Lower leg skin (tissue), 4 donors: ENCODE data around the gene GPR78. TPM values are rescaled to one million over a fixed set of nuclear protein-coding genes. Genes with fewer than 3 reads are reported as not detected.
A peak's percentile ranks its signal among the peaks of the same experiment; 100 is the strongest.

Experiments used
- DNase-seq, 2 donors: peaks; one replicate each; pipeline ENCODE4 v3.0.0-alpha.2; 2019; ENCODE audit warnings: low spot score in 2 of 2
- H3K4me3 ChIP-seq: fragments of 200-600 bp; sonication (generic); 2 replicates; pipeline ENCODE4 v1.5.1; 2017; ENCODE audit warnings: mild to moderate bottlenecking, low read depth; ENCODE audit not compliant: poor library complexity, severe bottlenecking
- POLR2A ChIP-seq, 2 donors: fragments of 450-650 bp; IDR thresholded peaks; one replicate each; pipeline ENCODE4 v1.6.1; 2016 to 2017; ENCODE audit warnings: antibody characterized with exemption in 2 of 2, mild to moderate bottlenecking in 1 of 2, moderate library complexity in 1 of 2
- WGBS, 2 donors: methylation state at CpG; one replicate each; pipeline ENCODE4 v1.1.5; 2018; 5-methylcytosine and 5-hydroxymethylcytosine counted together
- intact Hi-C: fragments of 100-400 bp; cut with DNase I; formaldehyde crosslinking; loops from one replicate; pipeline ENCODE4 v1.15.0; 2023; ENCODE audit warnings: low total_unique reads
- total RNA-seq, 4 donors: library from RNA; depleted of rRNA; stranded (reverse); fragments of >200 nt; gene quantifications; one replicate each; pipeline ENCODE4 v1.1.0, GENCODE V29; 2016
- TF ChIP-seq, protein P1 (sequence below), 3 donors: fragments of 450-650 bp; IDR thresholded peaks; one replicate each; pipeline ENCODE4 v1.5.1; 2016; ENCODE audit warnings: antibody characterized with exemption in 3 of 3, mild to moderate bottlenecking in 3 of 3, moderate library complexity in 2 of 3

Gene GPR78
- total RNA-seq, 4 donors from 2014 or later, result not detected

DNA sequence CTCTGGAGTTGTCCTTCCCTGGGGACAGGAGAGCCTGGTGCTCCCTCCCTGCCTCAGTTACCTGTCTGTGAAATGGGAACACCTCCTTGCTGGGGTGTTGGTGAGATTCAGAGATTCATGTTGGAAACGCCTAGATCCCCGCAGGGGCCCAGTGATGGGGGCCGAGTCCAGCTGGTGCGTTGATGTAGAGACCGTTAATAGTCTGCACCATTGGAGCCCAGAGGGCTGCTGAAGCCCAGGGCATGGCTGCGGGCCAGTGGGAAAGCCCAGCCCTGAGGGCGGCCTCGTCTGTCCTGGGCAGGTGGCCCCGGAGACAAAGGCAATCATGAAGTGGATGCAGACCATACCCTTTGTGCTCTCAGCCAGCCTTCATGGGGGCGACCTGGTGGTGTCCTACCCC is 26.8 kb downstream of the GPR78 start:
- intact Hi-C loops, result no loop called here
- 56 to 65% methylated on average over 8 to 9 of the region's 10 CpGs for WGBS, 2 donors

DNA sequence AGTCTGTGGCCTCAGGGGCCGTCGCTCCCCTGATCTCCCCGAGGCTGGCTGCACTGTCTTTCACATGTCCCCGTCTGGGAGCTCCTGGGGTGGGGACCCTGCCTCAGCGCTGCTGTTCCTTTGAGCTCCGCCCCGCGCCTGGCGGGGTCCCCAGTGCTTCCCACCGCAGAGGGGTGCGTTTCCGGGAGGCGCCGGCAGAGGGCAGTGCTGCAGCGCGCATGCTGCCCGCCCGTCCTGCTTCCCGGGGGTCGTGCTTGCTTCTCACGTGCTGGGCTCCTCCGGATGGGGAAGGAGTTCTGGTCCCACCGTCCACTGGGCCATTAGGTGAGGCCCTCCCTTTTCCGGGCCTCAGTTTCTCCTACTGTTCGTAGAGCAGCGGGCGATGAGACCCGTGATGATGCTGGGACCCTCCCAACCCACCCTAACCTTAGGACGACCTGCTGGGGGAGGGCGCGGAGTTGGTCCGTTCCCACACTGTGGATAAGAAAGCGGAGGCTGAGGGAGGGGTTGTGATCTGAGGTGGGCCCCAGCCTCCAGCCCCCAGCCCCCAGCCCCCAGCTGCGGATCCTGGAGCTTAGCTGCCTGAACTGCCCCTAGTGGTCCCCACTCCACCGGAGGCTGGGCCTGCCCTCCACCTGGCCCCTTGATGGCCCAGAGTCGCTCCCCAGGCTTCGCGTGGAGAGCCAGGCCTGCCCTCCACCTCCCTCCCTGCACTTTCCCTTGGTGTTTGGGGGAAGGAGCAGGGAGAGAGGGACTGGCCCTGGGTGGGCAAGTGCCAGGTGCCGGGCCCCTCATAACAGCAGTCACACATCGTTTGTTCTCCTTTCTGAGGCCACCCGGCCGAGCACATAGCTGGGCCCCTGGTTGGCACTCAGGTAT is 27.6 kb downstream of the GPR78 start:
- intact Hi-C loops, result no loop called here
- WGBS, 2 donors, result 17 to 31% methylated on average over 28 to 33 of the region's 42 CpGs
- H3K4me3 ChIP-seq, result no peak overlapping the region
- no peak for DNase-seq
- TF ChIP-seq POLR2A (IDR thresholded peaks at IDR 0.05), result no peak
- TF ChIP-seq, protein P1, sequence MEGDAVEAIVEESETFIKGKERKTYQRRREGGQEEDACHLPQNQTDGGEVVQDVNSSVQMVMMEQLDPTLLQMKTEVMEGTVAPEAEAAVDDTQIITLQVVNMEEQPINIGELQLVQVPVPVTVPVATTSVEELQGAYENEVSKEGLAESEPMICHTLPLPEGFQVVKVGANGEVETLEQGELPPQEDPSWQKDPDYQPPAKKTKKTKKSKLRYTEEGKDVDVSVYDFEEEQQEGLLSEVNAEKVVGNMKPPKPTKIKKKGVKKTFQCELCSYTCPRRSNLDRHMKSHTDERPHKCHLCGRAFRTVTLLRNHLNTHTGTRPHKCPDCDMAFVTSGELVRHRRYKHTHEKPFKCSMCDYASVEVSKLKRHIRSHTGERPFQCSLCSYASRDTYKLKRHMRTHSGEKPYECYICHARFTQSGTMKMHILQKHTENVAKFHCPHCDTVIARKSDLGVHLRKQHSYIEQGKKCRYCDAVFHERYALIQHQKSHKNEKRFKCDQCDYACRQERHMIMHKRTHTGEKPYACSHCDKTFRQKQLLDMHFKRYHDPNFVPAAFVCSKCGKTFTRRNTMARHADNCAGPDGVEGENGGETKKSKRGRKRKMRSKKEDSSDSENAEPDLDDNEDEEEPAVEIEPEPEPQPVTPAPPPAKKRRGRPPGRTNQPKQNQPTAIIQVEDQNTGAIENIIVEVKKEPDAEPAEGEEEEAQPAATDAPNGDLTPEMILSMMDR (IDR thresholded peaks at IDR 0.05), result peak in 1 of 3 donors; percentile 16

More for the DNA sequence above, 26.8 kb downstream of the GPR78 start:
- H3K4me3 ChIP-seq, result no peak overlapping the region
- no peak for TF ChIP-seq POLR2A (IDR thresholded peaks at IDR 0.05)
- TF ChIP-seq, protein P1 (IDR thresholded peaks at IDR 0.05), result no peak
- no peak for DNase-seq

DNA sequence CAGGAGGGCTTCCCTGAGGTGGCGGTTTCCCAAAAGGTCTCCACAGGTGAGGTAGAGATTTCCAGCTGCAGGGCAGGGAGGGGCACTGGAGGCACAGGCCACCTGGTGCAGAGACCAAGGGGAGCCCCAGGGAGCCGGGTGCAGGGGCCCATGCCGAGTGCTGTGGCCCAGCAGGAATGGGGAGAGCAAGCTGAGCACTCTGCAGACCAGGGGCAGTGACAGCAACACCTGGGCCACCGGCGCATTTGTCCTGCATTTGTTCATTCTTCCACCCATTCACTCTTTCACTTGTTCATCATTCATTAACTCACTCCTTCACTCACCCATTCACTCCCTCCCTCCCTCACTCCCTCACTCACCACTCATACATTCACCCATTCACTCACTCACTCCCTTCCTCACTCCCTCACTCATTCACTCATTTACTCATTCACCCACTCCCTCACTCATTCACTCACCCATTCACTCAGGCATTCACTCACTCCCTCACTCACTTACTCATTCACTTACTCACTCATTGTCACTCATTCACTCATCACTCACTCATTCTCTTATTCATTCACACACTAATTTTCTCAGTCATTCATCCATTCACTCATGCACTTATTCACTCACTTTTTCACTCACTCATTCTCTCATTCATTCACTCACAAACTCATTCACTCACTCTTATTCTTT is 28.7 kb downstream of the GPR78 start:
- intact Hi-C loops, result no loop called here
- TF ChIP-seq POLR2A (IDR thresholded peaks at IDR 0.05), result no peak
- TF ChIP-seq, protein P1 (IDR thresholded peaks at IDR 0.05), result no peak
- no peak overlapping the region for H3K4me3 ChIP-seq
- WGBS, 2 donors, result 60 to 62% methylated on average over 5 of the region's 5 CpGs
- no peak for DNase-seq

DNA sequence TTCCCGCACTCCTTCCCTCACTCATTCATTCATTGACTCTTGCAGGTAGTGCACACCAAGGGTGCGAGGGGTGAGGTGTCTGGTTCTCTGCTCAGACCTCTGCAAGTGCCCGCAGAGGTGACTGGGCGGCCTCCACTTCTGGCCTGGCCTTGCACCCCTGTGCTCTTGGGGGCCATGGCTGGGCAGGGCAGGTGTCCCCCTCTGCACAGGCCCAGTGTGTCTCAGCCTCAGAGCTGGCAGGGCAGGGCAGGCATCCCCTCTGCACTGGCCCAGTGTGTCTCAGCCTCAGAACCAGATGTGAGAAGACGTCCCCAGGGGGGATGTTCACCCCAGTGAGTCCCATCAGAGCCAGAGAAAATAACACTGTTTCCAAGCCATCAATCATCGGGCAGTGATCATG is 29.2 kb downstream of the GPR78 start:
- no peak for DNase-seq
- intact Hi-C loops, result no loop called here
- no peak overlapping the region for H3K4me3 ChIP-seq
- 81 to 92% methylated on average over 4 to 6 of the region's 6 CpGs for WGBS, 2 donors
- no peak for TF ChIP-seq POLR2A (IDR thresholded peaks at IDR 0.05)

GRCh38 chr4:8609824-8610350 is 29.7 kb downstream of the GPR78 start:
- no peak for DNase-seq
- WGBS, 2 donors, result 60 to 78% methylated on average over 9 of the region's 9 CpGs
- intact Hi-C loops, result no loop called here
- H3K4me3 ChIP-seq, result no peak overlapping the region
- no peak for TF ChIP-seq POLR2A (IDR thresholded peaks at IDR 0.05)
- TF ChIP-seq, protein P1 (IDR thresholded peaks at IDR 0.05), result no peak
